Retinal pigment epithelial cell (primary cell): ENCODE results near the gene ZNF311.
"Not testable (repeated sequence)": the region's sequence is repeated elsewhere in the genome, so short reads cannot be mapped to it uniquely, and the experiment has no call there.

Source experiments
- DNase-seq: peaks from one replicate; pipeline ENCODE4 v3.0.0-alpha.2; 2010; ENCODE audit warnings: low read depth
- H3K4me3 ChIP-seq: 2 replicates; pipeline ENCODE4 v1.5.1; 2011; ENCODE audit warnings: mild to moderate bottlenecking, low read length, control low read depth, moderate library complexity
- TF ChIP-seq, protein P1 (sequence below): conservative IDR thresholded peaks from 2 replicates; pipeline ENCODE4 v1.5.1; 2011; ENCODE audit warnings: low read depth, low read length, control low read depth, inconsistent platforms

Gene ZNF311

DNA sequence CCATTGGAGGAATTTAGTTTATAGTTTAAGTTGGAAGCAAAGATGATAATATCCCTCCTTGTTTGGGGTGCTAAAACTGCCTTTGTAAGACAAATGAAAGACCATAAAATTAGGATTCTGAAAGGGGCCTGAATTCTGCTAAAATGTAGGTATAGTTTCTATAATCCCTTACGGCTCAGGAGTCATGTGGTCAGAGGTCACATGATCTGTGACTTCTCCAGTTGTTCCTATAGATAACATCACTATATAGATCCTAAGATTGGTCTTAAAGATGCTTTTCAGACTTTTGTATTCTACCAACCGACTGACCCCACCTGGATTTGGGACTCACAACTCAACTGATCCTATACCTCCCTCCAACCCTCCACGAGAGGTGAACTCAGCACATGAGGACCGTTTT lies 36.6 kb downstream of the ZNF311 start:
- TF ChIP-seq, protein P1, sequence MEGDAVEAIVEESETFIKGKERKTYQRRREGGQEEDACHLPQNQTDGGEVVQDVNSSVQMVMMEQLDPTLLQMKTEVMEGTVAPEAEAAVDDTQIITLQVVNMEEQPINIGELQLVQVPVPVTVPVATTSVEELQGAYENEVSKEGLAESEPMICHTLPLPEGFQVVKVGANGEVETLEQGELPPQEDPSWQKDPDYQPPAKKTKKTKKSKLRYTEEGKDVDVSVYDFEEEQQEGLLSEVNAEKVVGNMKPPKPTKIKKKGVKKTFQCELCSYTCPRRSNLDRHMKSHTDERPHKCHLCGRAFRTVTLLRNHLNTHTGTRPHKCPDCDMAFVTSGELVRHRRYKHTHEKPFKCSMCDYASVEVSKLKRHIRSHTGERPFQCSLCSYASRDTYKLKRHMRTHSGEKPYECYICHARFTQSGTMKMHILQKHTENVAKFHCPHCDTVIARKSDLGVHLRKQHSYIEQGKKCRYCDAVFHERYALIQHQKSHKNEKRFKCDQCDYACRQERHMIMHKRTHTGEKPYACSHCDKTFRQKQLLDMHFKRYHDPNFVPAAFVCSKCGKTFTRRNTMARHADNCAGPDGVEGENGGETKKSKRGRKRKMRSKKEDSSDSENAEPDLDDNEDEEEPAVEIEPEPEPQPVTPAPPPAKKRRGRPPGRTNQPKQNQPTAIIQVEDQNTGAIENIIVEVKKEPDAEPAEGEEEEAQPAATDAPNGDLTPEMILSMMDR = no peak
- DNase-seq = no peak

DNA sequence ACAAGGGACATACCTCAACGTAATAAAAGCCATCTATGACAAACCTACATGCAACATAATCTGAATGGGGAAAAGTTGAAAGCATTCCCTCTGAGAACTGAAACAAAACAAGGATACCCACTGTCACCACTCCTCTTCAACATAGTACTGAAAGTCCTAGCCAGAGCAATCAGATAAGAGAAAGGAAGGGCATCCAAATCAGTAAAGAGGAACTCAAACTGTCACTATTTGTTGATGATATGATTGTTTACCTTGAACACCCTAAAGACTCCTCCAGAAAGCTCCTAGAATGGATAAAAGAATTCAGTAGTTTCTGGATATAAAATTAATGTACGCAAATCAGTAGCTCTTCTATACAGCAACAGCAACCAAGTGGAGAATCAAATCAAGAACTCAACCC lies 39.4 kb downstream of the ZNF311 start:
- TF ChIP-seq, protein P1 = no peak
- H3K4me3 ChIP-seq = no peak overlapping the region
- DNase-seq = no peak

More for the DNA sequence above, 36.6 kb downstream of the ZNF311 start:
- no peak overlapping the region for H3K4me3 ChIP-seq

DNA sequence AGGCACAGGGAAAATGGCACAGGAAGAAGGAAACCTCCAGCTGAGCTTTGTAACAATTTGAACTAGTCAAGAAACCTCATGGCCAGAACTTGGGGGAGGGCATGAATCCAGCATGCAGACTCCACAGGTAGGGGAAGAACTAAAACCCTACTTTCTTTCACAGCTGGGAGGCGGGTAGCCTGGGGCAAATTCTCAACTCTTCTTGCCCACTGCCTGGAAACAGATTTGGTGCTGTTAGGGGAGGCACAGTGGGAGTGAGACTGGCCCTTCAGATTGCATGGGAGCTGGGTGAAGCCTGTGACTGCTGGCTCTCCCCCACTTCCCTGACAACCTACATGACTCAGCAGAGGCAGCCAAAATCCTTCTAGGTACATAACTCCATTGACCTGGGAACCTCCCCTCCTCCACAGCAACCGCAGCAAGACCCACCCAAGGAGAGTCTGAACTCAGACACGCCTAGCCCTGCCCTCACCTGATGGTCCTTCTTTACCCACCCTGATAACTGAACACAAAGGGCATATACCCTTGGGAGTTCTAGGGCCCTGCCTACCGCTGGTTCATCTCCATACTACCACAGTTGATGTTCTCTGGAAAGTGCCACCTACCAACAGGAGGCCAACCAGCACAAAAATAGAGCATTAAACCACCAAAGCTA lies 44.1 kb downstream of the ZNF311 start:
- TF ChIP-seq, protein P1 = no peak
- H3K4me3 ChIP-seq = no peak overlapping the region
- no peak for DNase-seq

GRCh38 chr6:28958561-28959243 lies 46.4 kb downstream of the ZNF311 start:
- not testable (repeated sequence) for H3K4me3 ChIP-seq, DNase-seq

DNA sequence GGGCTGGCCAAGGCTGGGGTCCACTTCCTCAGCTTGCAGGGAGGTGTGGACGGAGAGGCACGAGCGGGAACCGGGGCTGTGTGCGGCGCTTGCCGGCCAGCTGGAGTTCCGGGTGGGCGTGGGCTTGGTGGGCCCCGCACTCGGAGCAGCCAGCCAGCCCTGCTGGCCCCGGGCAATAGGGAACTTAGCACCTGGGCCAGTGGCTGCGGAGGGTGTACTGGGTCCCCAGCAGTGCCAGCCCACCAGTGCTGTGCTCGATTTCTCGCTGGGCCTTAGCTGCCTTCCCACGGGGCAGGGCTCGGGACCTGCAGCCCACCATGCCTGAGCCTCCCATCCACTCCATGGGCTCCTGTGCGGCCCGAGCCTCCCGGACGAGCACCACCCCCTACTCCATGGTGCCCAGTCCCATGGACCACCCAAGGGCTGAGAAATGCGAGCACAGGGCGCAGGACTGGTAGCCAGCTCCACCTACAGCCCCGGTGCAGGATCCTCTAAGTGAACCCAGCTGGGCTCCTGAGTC lies 47.3 kb downstream of the ZNF311 start:
- H3K4me3 ChIP-seq, DNase-seq: not testable (repeated sequence)

- TF ChIP-seq, protein P1 = no peak
- no peak overlapping the region for H3K4me3 ChIP-seq
- no peak for DNase-seq
Observed at GRCh38 chr6:28956331-28956730, 48.8 kb downstream of the ZNF311 start.

GRCh38 chr6:28953585-28954258 lies 51.4 kb downstream of the ZNF311 start:
- DNase-seq = no peak
- H3K4me3 ChIP-seq = peak overlapping the region; percentile 96
- TF ChIP-seq, protein P1 = no peak

DNA sequence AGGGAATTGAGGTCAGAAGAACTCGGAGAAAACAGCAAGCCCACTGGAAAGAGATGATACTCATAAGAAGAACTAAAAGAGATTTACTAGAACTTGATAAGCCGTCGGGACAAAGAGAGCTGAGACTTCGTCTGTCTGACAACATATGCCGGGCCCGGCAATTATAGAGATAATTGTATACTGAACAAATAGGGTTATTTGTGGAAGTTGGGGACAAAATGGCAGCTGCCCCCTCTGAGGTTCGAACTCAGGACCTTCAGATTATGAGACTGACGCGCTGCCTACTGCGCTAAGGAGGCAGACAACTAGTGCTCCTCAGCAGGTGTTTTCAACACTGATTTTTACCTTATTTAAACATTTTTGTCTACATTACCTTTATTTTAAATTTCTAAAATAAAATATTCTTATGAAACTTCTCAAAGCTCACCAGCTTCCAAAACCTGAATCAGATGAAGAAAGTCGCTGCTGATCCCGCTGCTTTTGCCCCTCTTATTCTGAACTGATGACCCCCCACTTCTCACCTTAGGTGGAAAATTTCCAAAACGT lies 52.0 kb downstream of the ZNF311 start:
- TF ChIP-seq, protein P1 = no peak
- peak overlapping the region; percentile 96 for H3K4me3 ChIP-seq
- no peak for DNase-seq

DNA sequence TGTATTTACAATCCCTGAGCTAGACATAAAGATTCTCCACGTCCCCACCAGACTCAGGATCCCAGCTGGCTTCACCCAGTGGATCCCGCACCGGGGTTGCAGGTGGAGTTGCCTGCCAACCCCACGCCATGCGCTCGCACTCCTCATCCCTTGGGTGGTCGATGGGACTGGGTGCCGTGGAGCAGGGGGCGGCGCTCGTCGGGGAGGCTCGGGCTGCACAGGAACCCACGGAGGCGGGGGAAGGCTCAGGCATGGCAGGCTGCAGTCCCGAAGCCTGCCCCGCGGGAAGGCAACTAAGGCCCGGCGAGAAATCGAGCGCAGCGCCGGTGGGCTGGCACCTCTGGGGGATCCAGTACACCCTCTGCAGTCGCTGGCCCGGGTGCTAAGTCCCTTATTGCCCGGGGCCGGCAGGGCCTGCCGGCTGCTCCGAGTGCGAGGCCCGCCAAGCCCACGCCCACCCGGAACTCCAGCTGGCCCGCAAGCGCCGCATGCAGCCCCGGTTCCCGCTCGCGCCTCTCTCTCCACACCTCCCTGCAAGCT lies 55.4 kb downstream of the ZNF311 start:
- H3K4me3 ChIP-seq, DNase-seq: not testable (repeated sequence)
